SK-N-SH (cell line): ENCODE measurements around the gene ARHGEF7. TPM values are rescaled to one million over a fixed set of nuclear protein-coding genes. Genes with fewer than 3 reads are reported as not detected.

Experiments
- CTCF ChIA-PET: fragments of 300-600, 350-600 bp; formaldehyde crosslinking; extraction: SDS; loops from one replicate; lab custom pipeline; 2021; lab: Yijun Ruan, JAX
- POLR2A ChIA-PET: fragments of 350-600 bp; sonication (Branson Sonifier 250); formaldehyde crosslinking; extraction: SDS; loops from one replicate; lab custom pipeline; 2020; ENCODE audit warnings: antibody characterized with exemption, inconsistent platforms; lab: Yijun Ruan, JAX
- DNase-seq: peaks from one replicate; pipeline ENCODE4 v3.0.0; 2012
- H2AFZ ChIP-seq: fragments of 200-600 bp; sonication (generic); 2 replicates; pipeline ENCODE4 v1.8.1; 2016; ENCODE audit warnings: antibody characterized with exemption, mild to moderate bottlenecking, low read depth
- H3F3A ChIP-seq: fragments of 200-600 bp; sonication (generic); replicated peaks from 2 replicates; pipeline ENCODE3; 2016; ENCODE audit warnings: antibody characterized with exemption, mild to moderate bottlenecking; ENCODE audit not compliant: insufficient read depth
- H3K27ac ChIP-seq, 2 experiments: fragments of 200-500 bp in 1 of 2; fragments of 200-600 bp in 1 of 2; sonication (Bioruptor generic) in 1 of 2; sonication (generic), shearing (Covaris generic) in 1 of 2; 2 replicates each; pipeline versions ENCODE4 v1.5.1 to v1.6.1; 2014 to 2016; ENCODE audit warnings: low read depth in 2 of 2, inconsistent platforms in 1 of 2, low read length in 1 of 2, mild to moderate bottlenecking in 1 of 2, mixed read lengths in 1 of 2
- H3K27me3 ChIP-seq: fragments of 200-600 bp; sonication (generic), shearing (Covaris generic); 2 replicates; pipeline ENCODE4 v1.6.1; 2016; ENCODE audit warnings: mixed run types; ENCODE audit not compliant: insufficient read depth
- H3K36me3 ChIP-seq, 2 experiments: fragments of 200-500 bp in 1 of 2; fragments of 200-600 bp in 1 of 2; sonication (Bioruptor generic) in 1 of 2; sonication (generic) in 1 of 2; replicated peaks in 1 of 2; 2 replicates each; pipeline versions ENCODE3 to v1.5.1; 2014 to 2016; ENCODE audit warnings: low read length in 1 of 2, mild to moderate bottlenecking in 1 of 2; ENCODE audit not compliant: insufficient read depth in 2 of 2, control insufficient read depth in 1 of 2
- H3K4me1 ChIP-seq, 2 experiments: fragments of 200-500 bp in 1 of 2; fragments of 200-600 bp in 1 of 2; sonication (Bioruptor generic) in 1 of 2; sonication (generic), shearing (Covaris generic) in 1 of 2; 2 replicates each; pipeline versions ENCODE4 v1.5.1 to v1.6.1; 2014 to 2016; ENCODE audit warnings: low read depth in 1 of 2, low read length in 1 of 2, mixed run types in 1 of 2; ENCODE audit not compliant: insufficient read depth in 2 of 2, control insufficient read depth in 1 of 2
- H3K4me2 ChIP-seq: fragments of 200-600 bp; sonication (generic), shearing (Covaris generic); 2 replicates; pipeline ENCODE4 v1.6.1; 2017; ENCODE audit warnings: mixed run types
- H3K4me3 ChIP-seq, 2 experiments: fragments of 200-500 bp in 1 of 2; fragments of 200-600 bp in 1 of 2; sonication (Bioruptor generic) in 1 of 2; sonication (generic), shearing (Covaris generic) in 1 of 2; 2 replicates each; pipeline versions ENCODE4 v1.5.1 to v1.8.1; 2014 to 2016; ENCODE audit warnings: low read depth in 2 of 2, inconsistent platforms in 1 of 2, low read length in 1 of 2, mild to moderate bottlenecking in 1 of 2, mixed read lengths in 1 of 2, moderate library complexity in 1 of 2
- H3K79me2 ChIP-seq: fragments of 200-600 bp; sonication (generic); 2 replicates; pipeline ENCODE4 v1.8.1; 2017; ENCODE audit warnings: mild to moderate bottlenecking; ENCODE audit not compliant: insufficient read depth
- H3K9ac ChIP-seq: fragments of 200-600 bp; sonication (generic); 2 replicates; pipeline ENCODE4 v1.6.1; 2017; ENCODE audit warnings: mixed run types
- H3K9me2 ChIP-seq: fragments of 200-600 bp; sonication (generic); 2 replicates; pipeline ENCODE4 v1.6.1; 2017; ENCODE audit warnings: mixed run types
- H3K9me3 ChIP-seq: fragments of 200-600 bp; sonication (generic); 2 replicates; pipeline ENCODE4 v1.6.1; 2017; ENCODE audit warnings: mixed run types, mild to moderate bottlenecking, moderate library complexity
- H4K20me1 ChIP-seq: fragments of 200-600 bp; sonication (generic); 2 replicates; pipeline ENCODE4 v1.6.1; 2017; ENCODE audit warnings: mild to moderate bottlenecking, mixed run types; ENCODE audit not compliant: insufficient read depth
- CTCF ChIP-seq: fragments of 200-600 bp; sonication (generic); IDR thresholded peaks from 2 replicates; pipeline ENCODE4 v1.6.1; 2017; ENCODE audit warnings: antibody characterized with exemption, mild to moderate bottlenecking, moderate library complexity
- EP300 ChIP-seq, 2 experiments: IDR thresholded peaks; 2 replicates each; pipeline versions ENCODE4 v1.4.0 to v1.6.1; 2012; ENCODE audit warnings: borderline replicate concordance in 1 of 2, low read depth in 1 of 2, low read length in 1 of 2
- EZH2phosphoT487 ChIP-seq: fragments of 200-600 bp; sonication (generic); IDR thresholded peaks from 2 replicates; pipeline ENCODE4 v1.6.1; 2017; ENCODE audit warnings: low read depth, mixed run types, mild to moderate bottlenecking, antibody characterized with exemption, moderate library complexity, borderline replicate concordance
- GABPA ChIP-seq: IDR thresholded peaks from 2 replicates; pipeline ENCODE4 v1.4.0; 2012; ENCODE audit warnings: low read depth, mild to moderate bottlenecking
- MAX ChIP-seq: IDR thresholded peaks from 2 replicates; pipeline ENCODE4 v1.4.0; 2012; ENCODE audit warnings: low read depth
- POLR2AphosphoS5 ChIP-seq: IDR thresholded peaks from 2 replicates; pipeline ENCODE4 v1.6.1; 2012; ENCODE audit warnings: low read depth, low read length
- RCOR1 ChIP-seq: fragments of 150-350 bp; IDR thresholded peaks from 2 replicates; pipeline ENCODE4 v1.6.1; 2017; ENCODE audit warnings: antibody characterized with exemption, low read length
- REST ChIP-seq: IDR thresholded peaks from 2 replicates; pipeline ENCODE4 v1.6.1; 2012; ENCODE audit warnings: mild to moderate bottlenecking, low read depth, low read length, moderate library complexity
- RFX5 ChIP-seq: IDR thresholded peaks from 2 replicates; pipeline ENCODE4 v1.6.1; 2012; ENCODE audit warnings: mild to moderate bottlenecking, improper control_type of control experiment, low read length
- RXRA ChIP-seq: IDR thresholded peaks from 2 replicates; pipeline ENCODE4 v1.4.0; 2012; ENCODE audit warnings: low read depth, mild to moderate bottlenecking, borderline replicate concordance
- SIN3A ChIP-seq: IDR thresholded peaks from 2 replicates; pipeline ENCODE4 v1.6.1; 2012; ENCODE audit warnings: low read depth, mild to moderate bottlenecking, low read length, moderate library complexity, borderline replicate concordance
- SMC3 ChIP-seq: IDR thresholded peaks from 2 replicates; pipeline ENCODE4 v1.6.1; 2012; ENCODE audit warnings: low read depth, low read length, improper control_type of control experiment
- TCF12 ChIP-seq: IDR thresholded peaks from 2 replicates; pipeline ENCODE4 v1.4.0; 2012
- TEAD4 ChIP-seq: IDR thresholded peaks from 2 replicates; pipeline ENCODE4 v1.4.0; 2012; ENCODE audit warnings: mild to moderate bottlenecking, borderline replicate concordance; ENCODE audit not compliant: insufficient read depth
- WGBS: methylation state at CpG from one replicate; pipeline ENCODE4 v1.1.6; 2017; ENCODE audit warnings: low lambda C conversion rate; 5-methylcytosine and 5-hydroxymethylcytosine counted together
- polyA plus RNA-seq, 3 experiments: library from polyadenylated mRNA; depleted of rRNA; stranded (reverse); fragments of >200 nt; gene quantifications; 2 replicates each; pipeline ENCODE4 v1.2.3, GENCODE V29; 2012
- TF ChIP-seq, protein P1 (sequence below): IDR thresholded peaks from 2 replicates; pipeline ENCODE4; 2012
- TF ChIP-seq, protein P2 (sequence below): IDR thresholded peaks from 2 replicates; pipeline ENCODE4 v1.4.0; 2012; ENCODE audit warnings: low read depth, borderline replicate concordance
- TF ChIP-seq, protein P3 (sequence below): fragments of 150-350 bp; IDR thresholded peaks from 2 replicates; pipeline ENCODE4 v1.6.1; 2016; ENCODE audit warnings: mild to moderate bottlenecking, low read depth, low read length

Gene ARHGEF7
- polyA plus RNA-seq, 1 of the 3 experiments (the other 2 are of a cell fraction), result 21.6 TPM

DNA sequence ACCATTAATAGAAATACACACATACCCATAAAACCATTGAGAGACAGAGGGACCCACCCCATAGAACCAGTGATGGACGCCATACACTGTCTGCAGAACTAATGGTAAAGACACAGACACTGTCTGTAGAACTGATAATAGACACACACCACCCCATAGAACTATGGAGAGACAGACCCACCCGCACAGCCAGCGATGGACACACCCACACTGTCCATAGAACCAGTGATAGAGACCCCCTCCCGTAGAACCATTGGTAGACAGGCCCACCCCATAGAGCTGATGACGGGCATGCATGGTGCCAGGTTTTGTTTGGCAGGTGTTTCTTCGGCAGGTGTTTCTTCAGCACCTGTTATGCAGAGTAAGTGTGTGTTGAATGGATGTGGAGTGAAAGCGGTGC is 117.1 kb downstream of the ARHGEF7 start:
- H3K36me3 ChIP-seq, result peaks cover 29 to 54% of the 10 kb centered on the region in 2 experiments
- H3K9ac ChIP-seq, result no peak overlapping the region
- WGBS, result 97% methylated on average over 4 of the region's 7 CpGs
- H3K4me1 ChIP-seq, result peaks cover 0 to 10% of the 10 kb centered on the region in 2 experiments; a peak in 1 of 4 replicates
- H4K20me1 ChIP-seq, result peaks cover 4% of the 10 kb centered on the region
- H3K27me3 ChIP-seq, result no peaks in the 10 kb centered on the region
- H3F3A ChIP-seq, result no peaks in the 10 kb centered on the region
- H3K4me2 ChIP-seq, result no peak overlapping the region
- H3K4me3 ChIP-seq, result no peak overlapping the region
- TF ChIP-seq, protein P1, sequence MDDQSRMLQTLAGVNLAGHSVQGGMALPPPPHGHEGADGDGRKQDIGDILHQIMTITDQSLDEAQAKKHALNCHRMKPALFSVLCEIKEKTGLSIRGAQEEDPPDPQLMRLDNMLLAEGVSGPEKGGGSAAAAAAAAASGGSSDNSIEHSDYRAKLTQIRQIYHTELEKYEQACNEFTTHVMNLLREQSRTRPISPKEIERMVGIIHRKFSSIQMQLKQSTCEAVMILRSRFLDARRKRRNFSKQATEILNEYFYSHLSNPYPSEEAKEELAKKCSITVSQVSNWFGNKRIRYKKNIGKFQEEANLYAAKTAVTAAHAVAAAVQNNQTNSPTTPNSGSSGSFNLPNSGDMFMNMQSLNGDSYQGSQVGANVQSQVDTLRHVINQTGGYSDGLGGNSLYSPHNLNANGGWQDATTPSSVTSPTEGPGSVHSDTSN, result no peak
- TF ChIP-seq EP300 (IDR thresholded peaks at IDR 0.05; ENCODE audit: borderline replicate concordance in 1 of 2, low read depth in 1 of 2, low read length in 1 of 2), result no peak
- TF ChIP-seq MAX, result no peak
- no peak for TF ChIP-seq POLR2AphosphoS5
- TF ChIP-seq GABPA, result no peak
- no peak for TF ChIP-seq RFX5
- TF ChIP-seq TCF12, result no peak
- TF ChIP-seq, protein P2, sequence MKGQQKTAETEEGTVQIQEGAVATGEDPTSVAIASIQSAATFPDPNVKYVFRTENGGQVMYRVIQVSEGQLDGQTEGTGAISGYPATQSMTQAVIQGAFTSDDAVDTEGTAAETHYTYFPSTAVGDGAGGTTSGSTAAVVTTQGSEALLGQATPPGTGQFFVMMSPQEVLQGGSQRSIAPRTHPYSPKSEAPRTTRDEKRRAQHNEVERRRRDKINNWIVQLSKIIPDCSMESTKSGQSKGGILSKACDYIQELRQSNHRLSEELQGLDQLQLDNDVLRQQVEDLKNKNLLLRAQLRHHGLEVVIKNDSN, result no peak
- no peak for TF ChIP-seq SMC3
- no peak for TF ChIP-seq TEAD4
- TF ChIP-seq, protein P3, sequence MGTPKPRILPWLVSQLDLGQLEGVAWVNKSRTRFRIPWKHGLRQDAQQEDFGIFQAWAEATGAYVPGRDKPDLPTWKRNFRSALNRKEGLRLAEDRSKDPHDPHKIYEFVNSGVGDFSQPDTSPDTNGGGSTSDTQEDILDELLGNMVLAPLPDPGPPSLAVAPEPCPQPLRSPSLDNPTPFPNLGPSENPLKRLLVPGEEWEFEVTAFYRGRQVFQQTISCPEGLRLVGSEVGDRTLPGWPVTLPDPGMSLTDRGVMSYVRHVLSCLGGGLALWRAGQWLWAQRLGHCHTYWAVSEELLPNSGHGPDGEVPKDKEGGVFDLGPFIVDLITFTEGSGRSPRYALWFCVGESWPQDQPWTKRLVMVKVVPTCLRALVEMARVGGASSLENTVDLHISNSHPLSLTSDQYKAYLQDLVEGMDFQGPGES, result no peak
- TF ChIP-seq EZH2phosphoT487, result no peak
- TF ChIP-seq RCOR1, result no peak
- no peak for TF ChIP-seq REST
- TF ChIP-seq RXRA, result no peak
- no peak for TF ChIP-seq CTCF
- no peak for TF ChIP-seq SIN3A
- no peaks in the 10 kb centered on the region for H3K9me2 ChIP-seq
- no peaks in the 10 kb centered on the region for H3K9me3 ChIP-seq
- H3K27ac ChIP-seq, result no peak overlapping the region
- peaks cover 20% of the 10 kb centered on the region; the same call in 1 of the 2 replicates for H3K79me2 ChIP-seq
- no peak overlapping the region for H2AFZ ChIP-seq
- CTCF ChIA-PET, result interaction anchor here (3.2 kb wide), 1 partner anchor 165 kb away, joined by 13 read pairs; no protein-coding TSS in a partner anchor
- no peak for DNase-seq
- POLR2A ChIA-PET, result no interaction called here
